ENCODE data around the gene ZFP14.
A peak's percentile ranks its signal among the peaks of the same experiment; 100 is the strongest.

Gene ZFP14

DNA sequence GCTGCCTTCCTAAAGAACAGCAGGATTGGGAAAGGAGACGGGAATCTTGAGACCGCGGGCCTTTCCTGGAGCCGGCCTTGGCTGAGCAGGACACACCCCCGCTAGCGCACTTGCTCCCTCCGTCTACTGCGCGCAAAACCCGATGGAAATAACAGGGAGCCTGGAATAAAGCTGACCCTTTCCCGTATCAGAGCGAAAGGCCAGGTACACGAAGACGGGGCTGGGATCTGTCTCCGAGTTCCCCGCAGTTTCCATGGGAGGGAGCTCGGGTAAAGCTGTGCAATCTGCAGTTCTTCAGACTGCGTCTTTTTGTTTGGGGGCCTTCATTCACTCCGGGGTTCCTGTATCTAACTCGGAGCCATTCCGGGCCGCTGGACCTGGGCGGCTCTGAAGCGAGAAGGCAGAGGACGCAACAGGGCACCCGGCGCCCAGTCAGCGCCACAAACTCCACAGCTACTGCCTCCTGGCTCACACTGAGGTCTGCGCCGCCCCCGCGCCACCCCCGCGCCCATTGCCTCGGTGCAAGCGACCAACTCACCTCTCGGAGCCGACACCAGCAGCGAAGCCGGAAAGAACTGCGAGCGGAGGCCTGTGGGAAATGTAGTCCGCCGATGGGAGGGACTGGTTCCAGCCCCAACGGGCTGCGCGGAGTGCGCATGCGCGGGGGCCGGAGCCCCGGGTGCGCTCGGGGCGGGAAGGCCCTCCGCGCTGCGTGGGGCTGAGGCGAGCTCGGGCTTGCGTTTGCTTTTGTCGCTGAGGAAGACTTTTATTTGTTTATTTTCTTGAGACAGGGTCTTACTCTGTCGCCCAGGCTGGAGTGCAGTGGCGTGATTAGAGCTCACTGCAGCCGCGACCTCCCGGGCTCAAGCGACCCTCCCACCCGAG, at the start of gene ZFP14:
ZFP14 (minus strand) TSS at position 577 of the 885 bp plus-strand sequence. CDS start 11,309 bp downstream, outside the sequence.
- DNase-seq: peak; percentile 71

GRCh38 chr19:36423925-36424324, 44.9 kb upstream of the ZFP14 start:
- no peak for DNase-seq

GRCh38 chr19:36421749-36422481, 42.9 kb upstream of the ZFP14 start:
- no peak for DNase-seq

DNA sequence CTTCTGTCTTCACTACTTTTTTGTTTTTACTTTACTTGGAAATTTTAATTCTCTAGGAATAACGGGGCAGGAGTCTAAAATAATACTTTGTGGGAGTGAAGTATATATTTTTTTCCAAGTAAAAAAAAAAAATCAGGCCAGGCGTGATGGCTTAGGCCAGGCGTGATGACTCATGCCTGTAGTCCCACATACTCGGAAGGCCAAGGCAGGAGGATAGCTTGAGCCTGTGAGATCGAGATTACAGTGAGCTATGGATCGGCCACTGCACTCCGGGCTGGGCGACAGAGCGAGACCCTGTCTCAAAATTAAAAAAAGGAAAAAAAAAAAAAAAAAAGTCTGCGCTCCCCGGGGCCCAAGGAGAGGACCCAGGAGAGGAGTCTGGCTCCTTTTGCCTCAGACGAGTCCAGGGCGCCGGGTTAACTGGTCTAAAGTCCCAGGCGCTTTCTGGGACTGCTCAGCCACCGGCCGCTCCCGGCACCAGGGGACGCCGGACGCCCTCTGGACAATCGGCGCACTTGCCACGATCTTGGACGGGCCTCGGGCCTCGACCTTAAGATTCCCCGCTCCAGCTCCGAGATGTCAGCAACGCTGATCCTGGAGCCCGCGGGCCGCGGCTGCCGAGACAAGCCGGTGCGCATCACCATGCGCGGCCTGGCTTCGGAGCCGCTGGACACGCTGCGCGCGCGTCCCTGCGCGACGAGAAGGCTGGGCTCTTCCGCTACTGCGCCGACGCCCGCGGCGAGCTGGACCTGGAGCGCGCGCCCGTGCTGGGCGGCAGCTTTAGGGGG, 42.2 kb upstream of the ZFP14 start:
- DNase-seq: no peak

- DNase-seq: peak; percentile 35
These were observed 39.4 kb upstream of the ZFP14 start, which contains the start of gene ZFP82 for GRCh38 chr19:36418287-36419001. Gene ZFP82, minus strand, starts transcription at chr19:36418644. Its CDS starts 8,855 bp downstream, at chr19:36409789.

DNA sequence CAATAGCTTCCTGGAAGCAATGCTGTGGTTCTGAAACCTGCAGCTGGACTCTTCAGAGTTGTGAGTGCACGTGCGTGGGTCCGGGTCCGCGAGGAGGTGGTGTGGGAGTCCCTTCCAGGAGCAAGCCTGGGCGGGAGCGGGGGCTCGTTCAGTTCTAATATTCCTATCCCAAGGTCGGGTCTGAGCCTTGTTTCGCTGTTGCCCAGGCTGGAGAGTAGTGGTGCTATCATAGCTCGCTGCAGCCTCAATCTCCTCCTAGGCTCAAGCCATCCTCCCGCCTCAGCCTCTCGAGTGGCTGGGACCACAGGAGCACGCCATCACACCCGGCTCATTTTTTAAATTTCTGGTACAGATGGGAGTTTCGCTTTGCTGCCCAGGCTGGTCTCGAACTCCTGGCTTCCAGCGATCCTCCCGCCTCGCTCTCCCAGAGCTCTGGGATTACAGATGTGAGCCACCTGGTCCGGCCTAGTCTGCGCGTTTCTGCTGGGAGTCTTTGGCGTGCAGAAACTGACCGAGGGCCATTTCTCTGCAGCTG, 38.8 kb upstream of the ZFP14 start:
- no peak for DNase-seq

- DNase-seq: no peak
These were observed 30.8 kb upstream of the ZFP14 start for GRCh38 chr19:36409841-36410240.

GRCh38 chr19:36408101-36408500, 29.1 kb upstream of the ZFP14 start:
- no peak for DNase-seq

- DNase-seq: no peak
These were observed 25.5 kb upstream of the ZFP14 start for GRCh38 chr19:36404498-36404897.

- no peak for DNase-seq
These were observed 22.5 kb upstream of the ZFP14 start for GRCh38 chr19:36401475-36401874.

GRCh38 chr19:36398571-36398970, 19.6 kb upstream of the ZFP14 start:
- no peak for DNase-seq

DNA sequence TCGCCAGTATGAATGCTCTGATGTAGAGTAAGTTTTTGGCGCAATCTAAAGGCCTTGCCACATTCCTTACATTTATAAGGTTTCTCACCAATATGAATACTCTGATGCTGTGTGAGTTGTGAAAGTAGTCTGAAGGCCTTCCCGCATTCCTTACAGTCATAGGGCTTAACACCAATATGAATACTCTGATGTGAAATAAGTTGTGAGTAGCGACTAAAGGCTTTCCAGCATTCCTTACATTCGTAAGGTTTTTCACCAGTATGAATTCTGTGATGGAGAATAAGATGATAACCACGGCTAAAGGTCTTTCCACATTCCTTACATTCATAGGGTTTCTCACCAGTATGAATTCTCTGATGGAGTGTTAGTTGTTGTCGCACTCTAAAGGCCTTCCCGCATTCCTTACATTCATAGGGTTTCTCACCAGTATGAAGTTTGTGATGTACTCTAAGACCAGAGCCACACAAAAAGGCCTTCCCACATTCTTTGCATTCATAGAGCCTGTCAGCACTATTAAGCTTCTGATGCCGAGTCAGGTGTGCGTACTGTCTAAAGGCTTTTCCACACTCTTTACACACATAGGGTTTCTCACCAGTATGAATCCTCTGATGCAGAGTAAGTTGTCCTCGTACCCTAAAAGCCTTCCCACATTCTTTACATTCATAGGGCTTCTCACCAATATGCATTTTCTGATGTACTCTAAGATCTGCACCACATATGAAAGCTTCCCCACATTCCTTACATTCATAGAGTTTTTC, 14.1 kb upstream of the ZFP14 start:
- DNase-seq: no peak

DNA sequence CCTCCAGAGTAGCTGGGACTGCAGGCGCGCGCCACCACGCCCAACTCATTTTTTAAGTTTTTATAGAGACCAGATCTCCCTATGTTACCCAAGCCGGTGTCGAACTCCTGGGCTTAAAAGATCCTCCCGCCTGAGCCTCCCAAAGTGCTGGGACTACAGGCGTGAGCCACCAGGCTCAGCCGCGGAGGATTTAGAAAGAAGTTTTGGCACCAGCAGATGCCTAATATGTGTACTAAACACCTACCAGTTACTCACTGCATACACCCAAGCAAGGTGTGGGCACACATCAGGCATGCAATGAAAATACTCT, 464 bp upstream of the ZFP14 start:
- DNase-seq: no peak

GRCh38 chr19:36377541-36378178, 1.3 kb downstream of the ZFP14 start:
- no peak for DNase-seq

- no peak for DNase-seq
These were observed 5.3 kb downstream of the ZFP14 start for GRCh38 chr19:36373638-36374156.

- DNase-seq: no peak
These were observed 7.1 kb downstream of the ZFP14 start for GRCh38 chr19:36371886-36372285.

DNA sequence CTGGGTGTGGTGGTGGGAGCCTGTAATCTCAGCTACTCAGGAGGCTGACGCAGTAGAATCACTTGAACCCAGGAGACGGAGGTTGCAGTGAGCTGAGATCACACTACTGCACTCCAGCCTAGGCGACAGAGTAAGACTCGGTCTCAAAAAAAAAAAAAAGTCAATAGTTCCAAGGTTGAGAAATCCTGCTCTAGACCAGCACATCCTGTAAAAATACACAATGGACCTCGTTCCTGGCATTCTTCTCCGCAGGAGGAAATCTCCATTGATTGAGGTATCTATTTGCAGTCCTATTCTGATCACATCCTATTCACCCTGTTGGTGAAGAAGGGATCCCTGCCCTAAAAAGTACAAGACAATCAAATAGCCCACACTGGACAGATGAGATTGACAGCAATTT, 15.2 kb downstream of the ZFP14 start:
- no peak for DNase-seq

DNA sequence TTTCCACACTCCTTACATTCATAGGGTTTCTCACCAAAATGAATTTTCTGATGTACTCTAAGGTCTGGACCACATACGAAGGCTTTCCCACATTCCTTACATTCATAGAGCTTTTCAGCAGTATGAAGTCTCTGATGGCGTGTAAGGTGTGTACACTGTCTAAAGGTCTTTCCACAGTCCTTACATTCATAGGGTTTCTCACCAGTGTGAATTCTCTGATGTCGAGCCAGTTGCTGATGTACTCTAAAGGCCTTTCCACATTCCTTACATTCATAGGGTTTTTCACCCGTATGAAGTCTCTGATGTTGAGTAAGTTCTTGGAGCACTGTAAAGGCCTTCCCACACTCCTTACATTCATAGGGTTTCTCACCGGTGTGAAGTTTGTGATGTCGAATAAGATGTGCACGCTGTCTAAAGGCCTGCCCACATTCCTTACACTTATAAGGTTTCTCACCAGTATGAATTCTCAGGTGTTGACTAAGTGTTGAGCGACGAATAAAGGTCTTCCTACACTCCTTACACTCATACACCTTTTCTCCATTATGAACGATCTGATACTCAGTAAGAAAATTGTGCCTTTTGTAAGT, 38.1 kb downstream of the ZFP14 start:
- DNase-seq: no peak

DNA sequence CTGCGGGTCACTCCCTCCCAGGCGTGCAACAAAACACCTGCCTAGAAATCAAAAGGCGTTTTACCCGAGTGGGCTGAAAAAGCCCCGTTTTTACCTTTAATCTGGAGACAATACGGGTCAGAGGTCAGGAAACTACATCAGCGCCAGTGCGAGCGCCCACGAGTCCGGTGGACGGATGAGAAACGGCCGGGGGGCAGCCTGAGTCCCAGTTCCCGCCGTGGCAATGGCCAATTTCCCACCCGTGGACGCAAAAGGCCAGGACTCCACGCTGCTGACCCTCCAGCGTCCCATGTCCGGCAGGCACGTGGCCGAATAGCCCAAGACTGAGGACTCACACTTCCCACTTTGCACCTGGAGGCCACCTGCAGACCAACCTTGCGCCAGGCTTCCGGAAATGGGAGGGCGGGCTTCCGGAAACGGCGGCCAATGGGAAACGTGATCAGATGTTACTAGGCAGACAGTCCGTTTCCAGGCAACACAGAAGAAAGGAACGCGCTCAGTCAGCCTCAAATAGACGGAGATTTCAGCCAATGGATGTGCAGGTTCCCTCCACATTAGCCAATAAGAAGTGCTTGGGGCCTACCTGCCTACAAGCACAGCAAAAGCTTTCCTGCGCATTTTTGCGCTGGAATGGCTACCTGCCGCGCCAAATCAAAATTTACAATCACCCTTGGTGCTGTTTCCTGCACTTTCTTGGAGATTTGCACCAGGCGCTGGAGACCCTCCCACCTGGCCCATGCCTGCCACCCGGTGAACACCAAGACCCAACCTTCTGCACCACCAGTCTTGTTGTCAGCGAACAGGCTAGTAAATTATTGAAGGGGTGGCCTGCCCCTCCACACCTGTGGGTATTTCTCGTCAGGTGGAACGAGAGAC, 47.4 kb downstream of the ZFP14 start:
- DNase-seq: peak; percentile 74
